Neuronal stem cell (in vitro differentiated cells): ENCODE measurements around the gene TMEM82.

ENCODE experiments used
- DNase-seq: peaks from one replicate; pipeline ENCODE4 v3.0.0-alpha.2; 2013; ENCODE audit warnings: low spot score
- H2AFZ ChIP-seq: one replicate; pipeline ENCODE4 v1.6.1; 2013; ENCODE audit warnings: mild to moderate bottlenecking, low read length, inconsistent platforms
- H2AK5ac ChIP-seq: 2 replicates; pipeline ENCODE4 v1.6.1; 2013; ENCODE audit warnings: low read depth, mild to moderate bottlenecking, inconsistent platforms, low read length, moderate library complexity, mixed read lengths
- H2BK120ac ChIP-seq: 2 replicates; pipeline ENCODE4 v1.6.1; 2013; ENCODE audit warnings: low read depth, mild to moderate bottlenecking, inconsistent platforms, low read length, moderate library complexity, mixed read lengths
- H2BK12ac ChIP-seq: one replicate; pipeline ENCODE4 v1.6.1; 2013; ENCODE audit warnings: low read length, inconsistent platforms
- H2BK15ac ChIP-seq: 2 replicates; pipeline ENCODE4 v1.6.1; 2013; ENCODE audit warnings: mild to moderate bottlenecking, low read length, inconsistent platforms, mixed read lengths
- H2BK5ac ChIP-seq: one replicate; pipeline ENCODE4 v1.6.1; 2013; ENCODE audit warnings: inconsistent platforms, mild to moderate bottlenecking, low read length, moderate library complexity
- H3K14ac ChIP-seq: one replicate; pipeline ENCODE4 v1.6.1; 2013; ENCODE audit warnings: low read length, inconsistent platforms
- H3K18ac ChIP-seq: 2 replicates; pipeline ENCODE4 v1.6.1; 2013; ENCODE audit warnings: low read length, inconsistent platforms
- H3K23ac ChIP-seq: 2 replicates; pipeline ENCODE4 v1.6.1; 2013; ENCODE audit warnings: low read depth, mild to moderate bottlenecking, mixed read lengths, low read length, inconsistent platforms; ENCODE audit not compliant: poor library complexity
- H3K27ac ChIP-seq: replicated peaks from 3 replicates; pipeline ENCODE4 v1.5.1; 2013; ENCODE audit warnings: low read length, inconsistent platforms
- H3K27me3 ChIP-seq, 3 experiments: 2 replicates each; pipeline ENCODE4 v1.6.1; 2013; ENCODE audit warnings: low read length in 3 of 3, mild to moderate bottlenecking in 2 of 3, inconsistent platforms in 1 of 3, low read depth in 1 of 3, mixed read lengths in 1 of 3, moderate library complexity in 1 of 3; ENCODE audit not compliant: control insufficient read depth in 3 of 3, insufficient read depth in 3 of 3
- H3K36me3 ChIP-seq, 2 donors: replicated peaks in 1 of 2; 2 replicates each; pipeline ENCODE4 v1.6.1; 2013; ENCODE audit warnings: low read length in 2 of 2; ENCODE audit not compliant: control insufficient read depth in 2 of 2, insufficient read depth in 2 of 2
- H3K4ac ChIP-seq: 2 replicates; pipeline ENCODE4 v1.6.1; 2013; ENCODE audit warnings: inconsistent platforms, mild to moderate bottlenecking, low read length, moderate library complexity
- H3K4me1 ChIP-seq, 2 donors: 1 replicate in 1 of 2; 2 replicates in 1 of 2; pipeline ENCODE4 v1.6.1; 2013; ENCODE audit warnings: low read length in 2 of 2, low read depth in 1 of 2; ENCODE audit not compliant: control insufficient read depth in 2 of 2, insufficient read depth in 1 of 2
- H3K4me2 ChIP-seq: one replicate; pipeline ENCODE4 v1.6.1; 2013; ENCODE audit warnings: mild to moderate bottlenecking, low read length, inconsistent platforms; ENCODE audit not compliant: insufficient read depth, poor library complexity, severe bottlenecking
- H3K4me3 ChIP-seq, 2 donors: 2 replicates each; pipeline ENCODE4 v1.5.1; 2013; ENCODE audit warnings: low read length in 2 of 2, mild to moderate bottlenecking in 2 of 2, inconsistent platforms in 1 of 2, moderate library complexity in 1 of 2
- H3K79me1 ChIP-seq: one replicate; pipeline ENCODE4 v1.6.1; 2013; ENCODE audit warnings: low read depth, mild to moderate bottlenecking, inconsistent platforms, low read length, moderate library complexity
- H3K9ac ChIP-seq: one replicate; pipeline ENCODE4 v1.6.1; 2013; ENCODE audit warnings: mild to moderate bottlenecking, low read depth, low read length, inconsistent platforms; ENCODE audit not compliant: poor library complexity
- H3K9me3 ChIP-seq, 2 donors: replicated peaks in 1 of 2; 2 replicates each; pipeline versions ENCODE3 to v1.6.1; 2013; ENCODE audit warnings: low read length in 2 of 2, mild to moderate bottlenecking in 2 of 2, inconsistent platforms in 1 of 2, low read depth in 1 of 2, mixed read lengths in 1 of 2, moderate library complexity in 1 of 2; ENCODE audit not compliant: control insufficient read depth in 2 of 2, insufficient read depth in 1 of 2
- H4K8ac ChIP-seq: one replicate; pipeline ENCODE4 v1.6.1; 2013; ENCODE audit warnings: low read depth, mild to moderate bottlenecking, inconsistent platforms, low read length, moderate library complexity
- H4K91ac ChIP-seq: one replicate; pipeline ENCODE4 v1.6.1; 2013; ENCODE audit warnings: low read length, low read depth, mild to moderate bottlenecking, inconsistent platforms; ENCODE audit not compliant: poor library complexity
- WGBS, 2 donors: extraction: QIAGEN DNeasy Blood & Tissue Kit; methylation state at CpG; one replicate each; pipeline ENCODE4 v1.1.7; 2013; ENCODE audit warnings: missing lambda C conversion rate in 2 of 2, mixed read lengths in 1 of 2; ENCODE audit not compliant: insufficient read length in 2 of 2, insufficient replicate concordance in 1 of 2; ENCODE audit errors: extremely low coverage in 2 of 2; 5-methylcytosine and 5-hydroxymethylcytosine counted together

TMEM82 gene

GRCh38 chr1:15736892-15737261, 5.4 kb upstream of the TMEM82 start:
- no CpG with 5 or more reads among the region's 6 CpGs for WGBS, 2 donors

GRCh38 chr1:15737324-15738319, 4.7 kb upstream of the TMEM82 start:
- no peak overlapping the region for H3K14ac ChIP-seq
- H3K4me1 ChIP-seq, result peaks cover 2 to 11% of the 10 kb centered on the region in 2 donors
- peaks cover 7% of the 10 kb centered on the region for H3K79me1 ChIP-seq
- peak overlapping the region; percentile 59 for H3K18ac ChIP-seq
- H3K9me3 ChIP-seq, result no peaks in the 10 kb centered on the region
- H4K91ac ChIP-seq, result no peak overlapping the region
- no peak overlapping the region for H3K4me3 ChIP-seq
- no peak overlapping the region for H4K8ac ChIP-seq
- H3K9ac ChIP-seq, result peak overlapping the region; percentile 2
- H3K4me2 ChIP-seq, result no peak overlapping the region
- DNase-seq, result no peak
- no peak overlapping the region for H2BK15ac ChIP-seq
- no peak overlapping the region for H3K27ac ChIP-seq
- peak overlapping the region; percentile 61 for H2AK5ac ChIP-seq
- no peak overlapping the region for H2AFZ ChIP-seq
- H3K27me3 ChIP-seq, result no peaks in the 10 kb centered on the region
- H2BK120ac ChIP-seq, result no peak overlapping the region
- no peak overlapping the region for H2BK5ac ChIP-seq
- H3K23ac ChIP-seq, result no peak overlapping the region
- WGBS, 2 donors, result no CpG with 5 or more reads among the region's 20 CpGs
- H2BK12ac ChIP-seq, result no peak overlapping the region
- no peak overlapping the region for H3K4ac ChIP-seq
- peaks cover 14 to 28% of the 10 kb centered on the region in 2 donors for H3K36me3 ChIP-seq

More at GRCh38 chr1:15736892-15737261, 5.4 kb upstream of the TMEM82 start:
- H3K27me3 ChIP-seq, result no peaks in the 10 kb centered on the region
- no peak overlapping the region for H3K23ac ChIP-seq
- H2AK5ac ChIP-seq, result no peak overlapping the region
- H4K8ac ChIP-seq, result no peak overlapping the region
- H3K27ac ChIP-seq, result no peak overlapping the region
- H3K79me1 ChIP-seq, result peaks cover 7% of the 10 kb centered on the region
- peak overlapping the region; percentile 87 for H2BK5ac ChIP-seq
- no peak overlapping the region for H2AFZ ChIP-seq
- H3K36me3 ChIP-seq, result peaks cover 20 to 36% of the 10 kb centered on the region in 2 donors
- H2BK15ac ChIP-seq, result no peak overlapping the region
- no peak overlapping the region for H3K18ac ChIP-seq
- no peak overlapping the region for H2BK12ac ChIP-seq
- H3K9me3 ChIP-seq, result no peaks in the 10 kb centered on the region
- H3K4me3 ChIP-seq, result no peak overlapping the region
- H3K4me2 ChIP-seq, result no peak overlapping the region
- H3K14ac ChIP-seq, result no peak overlapping the region
- no peak for DNase-seq
- H3K9ac ChIP-seq, result peak overlapping the region; percentile 63
- H3K4me1 ChIP-seq, result peaks cover 2 to 10% of the 10 kb centered on the region in 2 donors
- no peak overlapping the region for H4K91ac ChIP-seq
- no peak overlapping the region for H3K4ac ChIP-seq
- H2BK120ac ChIP-seq, result no peak overlapping the region

GRCh38 chr1:15738416-15739113, 3.7 kb upstream of the TMEM82 start:
- peak overlapping the region; percentile 19 for H3K27ac ChIP-seq
- H3K23ac ChIP-seq, result no peak overlapping the region
- no peak overlapping the region for H2AFZ ChIP-seq
- no CpG with 5 or more reads among the region's 15 CpGs for WGBS, 2 donors
- H3K9me3 ChIP-seq, result no peaks in the 10 kb centered on the region
- H3K4me1 ChIP-seq, result peaks cover 2 to 11% of the 10 kb centered on the region in 2 donors
- no peak overlapping the region for H2BK5ac ChIP-seq
- DNase-seq, result no peak
- peaks cover 7 to 19% of the 10 kb centered on the region in 2 donors for H3K36me3 ChIP-seq
- H3K79me1 ChIP-seq, result peaks cover 5% of the 10 kb centered on the region
- H3K14ac ChIP-seq, result no peak overlapping the region
- no peak overlapping the region for H3K4me2 ChIP-seq
- H3K4ac ChIP-seq, result no peak overlapping the region
- H3K4me3 ChIP-seq, result no peak overlapping the region
- no peak overlapping the region for H2BK120ac ChIP-seq
- H3K18ac ChIP-seq, result no peak overlapping the region
- no peak overlapping the region for H2BK15ac ChIP-seq
- H3K27me3 ChIP-seq, result no peaks in the 10 kb centered on the region
- peak overlapping the region; percentile 61 for H2AK5ac ChIP-seq
- H2BK12ac ChIP-seq, result peak overlapping the region; percentile 10
- H4K8ac ChIP-seq, result no peak overlapping the region
- H3K9ac ChIP-seq, result no peak overlapping the region
- peak overlapping the region; percentile 30 for H4K91ac ChIP-seq

GRCh38 chr1:15739259-15739658, 3.0 kb upstream of the TMEM82 start:
- H2BK5ac ChIP-seq, result no peak overlapping the region
- no peak overlapping the region for H3K18ac ChIP-seq

More at GRCh38 chr1:15739259-15739658, 3.0 kb upstream of the TMEM82 start:
- Histone ChIP-seq H3K23ac (peak overlapping the region; percentile 80), H3K36me3 (peaks cover 2 to 12% of the 10 kb centered on the region in 2 donors), H2AK5ac (no peak overlapping the region), H4K91ac (no peak overlapping the region), H2BK12ac (no peak overlapping the region), H3K4me3 (no peak overlapping the region), H3K14ac (no peak overlapping the region), H3K4me1 (peaks cover 2 to 11% of the 10 kb centered on the region in 2 donors), H3K79me1 (peaks cover 4% of the 10 kb centered on the region), H2BK120ac (no peak overlapping the region), H3K9ac (no peak overlapping the region), H2AFZ (no peak overlapping the region), H3K27ac (no peak overlapping the region), H3K27me3 (peaks cover 0 to 1% (median 0%) of the 10 kb centered on the region in 3 experiments), H3K4me2 (no peak overlapping the region), H3K9me3 (no peaks in the 10 kb centered on the region), H3K4ac (no peak overlapping the region), H4K8ac (no peak overlapping the region), H2BK15ac (no peak overlapping the region)
- no CpG with 5 or more reads among the region's 16 CpGs for WGBS, 2 donors
- no peak for DNase-seq
